Heart left ventricle (tissue), 16 donors: ENCODE measurements around the gene LRP2BP. TPM values are rescaled to one million over a fixed set of nuclear protein-coding genes. Genes with fewer than 3 reads are reported as not detected.

Experiments used
- ATAC-seq, 4 donors: fragments of 200-7000 bp; cut with Tn5 transposase; one replicate each; pipeline ENCODE4 v1.9.1; 2020 to 2022; ENCODE audit warnings: moderate library complexity in 4 of 4, mild to moderate bottlenecking in 3 of 4, moderate number of reproducible peaks in 1 of 4
- DNase-seq, 5 donors: peaks; one replicate each; pipeline ENCODE4 v3.0.0-alpha.2; 2020
- H3K27ac ChIP-seq, 12 donors: fragments of 200-600 bp; sonication (generic) in 4 of 12; one replicate each; pipeline versions ENCODE4 v1.5.0 to v1.8.0; 2016 to 2022; ENCODE audit warnings: mild to moderate bottlenecking in 2 of 12
- H3K27me3 ChIP-seq, 9 donors: fragments of 200-600 bp; sonication (generic) in 2 of 9; one replicate each; pipeline versions ENCODE4 v1.5.1 to v1.8.0; 2016 to 2022; ENCODE audit warnings: mild to moderate bottlenecking in 3 of 9
- H3K36me3 ChIP-seq, 9 donors: fragments of 200-600 bp; sonication (generic) in 2 of 9; one replicate each; pipeline versions ENCODE4 v1.5.0 to v1.8.0; 2018 to 2022; ENCODE audit warnings: mild to moderate bottlenecking in 2 of 9
- H3K4me1 ChIP-seq, 12 donors: fragments of 200-600 bp; sonication (generic) in 4 of 12; one replicate each; pipeline versions ENCODE4 v1.5.0 to v1.8.0; 2016 to 2022; ENCODE audit warnings: mild to moderate bottlenecking in 3 of 12
- H3K4me3 ChIP-seq, 12 donors: fragments of 200-600 bp; sonication (generic) in 4 of 12; one replicate each; pipeline versions ENCODE4 v1.5.0 to v1.8.0; 2017 to 2022; ENCODE audit warnings: mild to moderate bottlenecking in 9 of 12, moderate library complexity in 4 of 12
- H3K9me3 ChIP-seq, 12 donors: fragments of 200-600 bp; sonication (generic) in 4 of 12; one replicate each; pipeline versions ENCODE4 v1.5.0 to v1.8.0; 2016 to 2022; ENCODE audit warnings: mild to moderate bottlenecking in 1 of 12
- POLR2A ChIP-seq, 2 donors: fragments of 450-650 bp; IDR thresholded peaks; one replicate each; pipeline ENCODE4 v1.6.1; 2017; ENCODE audit warnings: antibody characterized with exemption in 2 of 2, mild to moderate bottlenecking in 2 of 2, moderate library complexity in 2 of 2
- WGBS, 4 donors: extraction: QIAGEN DNeasy Blood & Tissue Kit in 2 of 4; methylation state at CpG; one replicate each; pipeline versions ENCODE4 v1.1.5 to v1.1.7; 2013 to 2018; 5-methylcytosine and 5-hydroxymethylcytosine counted together
- intact Hi-C, 10 donors: fragments of 100-400 bp; cut with DNase I; formaldehyde crosslinking; loops; one replicate each; pipeline versions ENCODE4 v1.11.1 to v1.14.2; 2022
- polyA plus RNA-seq, 2 donors: library from polyadenylated mRNA; stranded (reverse); fragments of 200-250 nt; gene quantifications; one replicate each; pipeline ENCODE4 v1.2.3, GENCODE V29; 2013
- total RNA-seq, 9 donors: library from RNA; depleted of rRNA in 2 of 9; stranded (reverse); fragments of >200 nt in 2 of 9; fragmentation: NEBNext Ultra II Directional in 3 of 9; extraction: Animal tissue kit (Norgen Biotek cat#: 25700) in 3 of 9; gene quantifications; one replicate each; pipeline versions ENCODE4 v1.1.0 to v1.2.4, GENCODE V29; 2016 to 2023
- TF ChIP-seq, protein P1 (sequence below), 12 donors: fragments of 200-600 bp; sonication (generic) in 4 of 12; IDR thresholded peaks; one replicate each; pipeline versions ENCODE4 v1.5.0 to v1.8.0; 2018 to 2022; ENCODE audit warnings: antibody characterized with exemption in 12 of 12, mild to moderate bottlenecking in 5 of 12
- donor health status: ischemic (EF 13 %, LVEDD 7.1; RV severe dilation, severe dysfunction).
- donor health status: healthy with polysubstance abuse.
- donor health status: DM: no; HTN: yes; CAD: no.
- donor health status: DM: no; HTN: no; CAD: no.
- donor health status: ischemic (EF 25% LVEDD 6.9; RV normal size, moderate dysfunction).
- donor health status: ischemic (EF 25% LVEDD 5.7; RV mildly dilated, moderate dysfunction).
- donor health status: healthy.
- donor health status: DM: yes; HTN: yes; CAD: no.
- donor health status: ischemic (EF 35%, LVEDD 5.7; RV mildly dilated, moderate dysfunction).
- donor health status: nonischemic (EF 11% LVEDD 7.7; RV severe dilation, severe dysfunction).
- donor health status: DM: yes; HTN: yes; CAD: no.
- donor health status: PGD.
- donor health status: ischemic (EF 29% LVEDD 5.4; RV normal size, mild dysfunction).
- donor health status: nonischemic (EF 23%, LVEDD 6.1; RV moderate dilation, normal function).

LRP2BP gene
- total and polyA plus RNA-seq, 11 donors = 0.62 to 3.5 (median 1.3) TPM

DNA sequence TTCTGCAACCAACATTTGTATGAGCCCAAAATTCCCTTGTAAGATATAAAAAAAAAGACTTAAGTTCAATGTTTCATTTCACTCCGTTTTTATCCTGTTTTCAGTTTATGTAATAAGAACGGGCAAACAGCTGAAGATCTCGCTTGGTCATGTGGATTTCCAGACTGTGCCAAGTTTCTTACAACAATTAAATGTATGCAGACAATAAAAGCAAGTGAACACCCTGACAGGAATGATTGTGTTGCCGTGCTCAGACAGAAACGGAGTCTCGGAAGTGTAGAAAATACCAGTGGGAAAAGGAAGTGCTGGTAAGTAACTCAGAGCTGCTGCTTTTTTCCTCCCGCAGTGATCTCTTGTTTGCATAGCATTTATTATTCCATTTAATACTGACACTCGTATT is 3.7 kb upstream of the LRP2BP start:
- peaks cover 0 to 45% (median 26%) of the 10 kb centered on the region in 12 donors for H3K4me1 ChIP-seq
- DNase-seq (no peak), ATAC-seq (no peak)
- peaks cover 0 to 65% (median 55%) of the 10 kb centered on the region in 9 donors for H3K36me3 ChIP-seq
- H3K9me3 ChIP-seq = no peaks in the 10 kb centered on the region
- H3K4me3 ChIP-seq = no peak overlapping the region
- H3K27ac ChIP-seq = peak overlapping the region in 1 of 12 donors; percentile 16
- H3K27me3 ChIP-seq = no peaks in the 10 kb centered on the region
- intact Hi-C loops = loop anchor here in 7 of 10 donors (5.0 to 10.0 kb wide), 5 partner anchors 185 to 195 kb away; partner anchors contain the start of genes SNX25 (in 3 of the 7) and CFAP97 (in 2 of the 7)
- WGBS, 4 donors = 52 to 61% (median 55%) methylated on average over 8 of the region's 8 CpGs
- TF ChIP-seq POLR2A (IDR thresholded peaks at IDR 0.05) = no peak
- TF ChIP-seq, protein P1, sequence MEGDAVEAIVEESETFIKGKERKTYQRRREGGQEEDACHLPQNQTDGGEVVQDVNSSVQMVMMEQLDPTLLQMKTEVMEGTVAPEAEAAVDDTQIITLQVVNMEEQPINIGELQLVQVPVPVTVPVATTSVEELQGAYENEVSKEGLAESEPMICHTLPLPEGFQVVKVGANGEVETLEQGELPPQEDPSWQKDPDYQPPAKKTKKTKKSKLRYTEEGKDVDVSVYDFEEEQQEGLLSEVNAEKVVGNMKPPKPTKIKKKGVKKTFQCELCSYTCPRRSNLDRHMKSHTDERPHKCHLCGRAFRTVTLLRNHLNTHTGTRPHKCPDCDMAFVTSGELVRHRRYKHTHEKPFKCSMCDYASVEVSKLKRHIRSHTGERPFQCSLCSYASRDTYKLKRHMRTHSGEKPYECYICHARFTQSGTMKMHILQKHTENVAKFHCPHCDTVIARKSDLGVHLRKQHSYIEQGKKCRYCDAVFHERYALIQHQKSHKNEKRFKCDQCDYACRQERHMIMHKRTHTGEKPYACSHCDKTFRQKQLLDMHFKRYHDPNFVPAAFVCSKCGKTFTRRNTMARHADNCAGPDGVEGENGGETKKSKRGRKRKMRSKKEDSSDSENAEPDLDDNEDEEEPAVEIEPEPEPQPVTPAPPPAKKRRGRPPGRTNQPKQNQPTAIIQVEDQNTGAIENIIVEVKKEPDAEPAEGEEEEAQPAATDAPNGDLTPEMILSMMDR (IDR thresholded peaks at IDR 0.05) = no peak

DNA sequence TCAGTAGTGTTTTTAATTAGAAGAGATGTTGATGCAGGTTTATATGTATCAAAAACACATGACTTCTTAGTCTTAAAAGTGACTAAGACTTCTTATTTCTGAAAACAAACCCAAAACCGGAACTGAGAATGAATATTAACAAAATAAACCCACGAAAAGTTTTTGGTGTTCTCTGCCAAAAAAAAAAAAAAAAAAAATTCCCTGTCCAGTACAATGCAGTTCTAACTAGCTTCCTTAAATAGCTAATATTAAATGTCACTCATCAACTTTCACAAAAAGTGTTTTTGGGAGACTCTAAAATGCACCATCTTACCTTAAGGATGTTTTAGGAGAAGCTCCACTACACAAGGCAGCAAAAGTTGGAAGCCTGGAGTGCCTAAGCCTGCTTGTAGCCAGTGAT is 2.9 kb upstream of the LRP2BP start:
- WGBS, 4 donors = 31 to 52% (median 38%) methylated on average over 2 of the region's 2 CpGs
- Histone ChIP-seq H3K4me1 (peaks cover 0 to 46% (median 26%) of the 10 kb centered on the region in 12 donors), H3K9me3 (no peaks in the 10 kb centered on the region), H3K36me3 (peaks cover 0 to 56% (median 48%) of the 10 kb centered on the region in 9 donors), H3K27ac (peak overlapping the region in 3 of 12 donors; percentile 5 to 100 (median 21)), H3K27me3 (no peaks in the 10 kb centered on the region), H3K4me3 (no peak overlapping the region)
- intact Hi-C loops = loop anchor here in 7 of 10 donors (5.0 to 10.0 kb wide), 5 partner anchors 184 to 196 kb away; partner anchors contain the start of genes SNX25 (in 3 of the 7) and CFAP97 (in 2 of the 7)
- no peak for ATAC-seq
- TF ChIP-seq, protein P1 (IDR thresholded peaks at IDR 0.05) = no peak
- TF ChIP-seq POLR2A (IDR thresholded peaks at IDR 0.05) = no peak
- no peak for DNase-seq

DNA sequence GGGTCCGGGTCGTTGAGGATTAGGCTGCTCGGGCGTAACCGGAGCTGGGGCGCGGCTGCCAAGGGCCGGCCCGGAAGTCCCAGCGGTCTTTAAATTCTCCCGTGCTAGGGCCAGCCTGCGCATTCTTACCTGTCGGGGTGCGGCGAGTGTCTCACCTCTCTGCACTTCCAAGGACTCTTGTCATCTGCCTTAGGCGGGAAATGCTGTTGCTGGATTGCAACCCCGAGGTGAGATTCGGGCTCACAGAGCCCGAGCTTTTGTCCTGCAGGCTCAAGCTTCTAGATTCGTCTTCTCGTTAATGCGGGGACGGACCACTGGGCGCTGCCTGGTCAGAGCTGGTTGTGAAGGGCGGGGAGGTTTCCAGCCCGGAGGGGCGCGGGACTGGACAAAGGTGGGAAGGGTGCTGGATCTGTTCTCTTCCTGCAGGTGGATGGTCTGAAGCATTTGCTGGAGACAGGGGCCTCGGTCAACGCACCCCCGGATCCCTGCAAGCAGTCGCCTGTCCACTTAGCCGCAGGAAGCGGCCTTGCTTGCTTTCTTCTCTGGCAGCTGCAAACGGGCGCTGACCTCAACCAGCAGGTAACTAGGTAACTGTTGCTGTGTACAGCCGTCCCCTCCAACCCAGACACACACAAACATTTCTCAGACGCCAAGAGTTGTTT is 1.1 kb upstream of the LRP2BP start, which contains the start of gene ANKRD37:
ANKRD37 (plus strand) TSS at position 118 of the 662 bp plus-strand sequence; CDS start at position 201, 83 bp downstream.
- peak within 1 kb of the TSS; percentile 64 to 88 (median 77) for H3K4me3 ChIP-seq
- ATAC-seq (peak; percentile 7 to 53 (median 28)), DNase-seq (peak; percentile 32 to 69 (median 56))
- intact Hi-C loops = loop anchor here (1.0 to 10.0 kb wide), 9 partner anchors 28 to 198 kb away; partner anchors contain the start of genes UFSP2 (in 4 of the 10), CFAP97 (in 3 of the 10) and SNX25 (in 3 of the 10)
- no peak for TF ChIP-seq POLR2A (IDR thresholded peaks at IDR 0.05)
- TF ChIP-seq, protein P1 (IDR thresholded peaks at IDR 0.05) = no peak
- peaks cover 0 to 46% (median 26%) of the 10 kb centered on the region in 12 donors for H3K4me1 ChIP-seq
- no peaks in the 10 kb centered on the region for H3K9me3 ChIP-seq
- H3K27me3 ChIP-seq = no peaks in the 10 kb centered on the region
- H3K36me3 ChIP-seq = peaks cover 0 to 39% (median 31%) of the 10 kb centered on the region in 9 donors
- peak within 1 kb of the TSS; percentile 98 to 100 (median 100) for H3K27ac ChIP-seq
- 3 to 5% (median 4%) methylated on average over 30 to 38 of the region's 38 CpGs for WGBS, 4 donors
